Stimulated activated CD4-positive, alpha-beta T cell treated with anti-CD3 and anti-CD28 coated beads, Interleukin-1b, Interleukin-23, amount 100 ng/mL, for 4 hours (primary cell): ENCODE results near the gene HECTD2.
"Not testable (repeated sequence)": the region's sequence is repeated elsewhere in the genome, so short reads cannot be mapped to it uniquely, and the experiment has no call there.

Experiments
- DNase-seq, 2 donors: peaks; one replicate each; pipeline ENCODE4 v3.0.0-alpha.2; 2020; ENCODE audit warnings: low read depth in 2 of 2

The HECTD2 gene

DNA sequence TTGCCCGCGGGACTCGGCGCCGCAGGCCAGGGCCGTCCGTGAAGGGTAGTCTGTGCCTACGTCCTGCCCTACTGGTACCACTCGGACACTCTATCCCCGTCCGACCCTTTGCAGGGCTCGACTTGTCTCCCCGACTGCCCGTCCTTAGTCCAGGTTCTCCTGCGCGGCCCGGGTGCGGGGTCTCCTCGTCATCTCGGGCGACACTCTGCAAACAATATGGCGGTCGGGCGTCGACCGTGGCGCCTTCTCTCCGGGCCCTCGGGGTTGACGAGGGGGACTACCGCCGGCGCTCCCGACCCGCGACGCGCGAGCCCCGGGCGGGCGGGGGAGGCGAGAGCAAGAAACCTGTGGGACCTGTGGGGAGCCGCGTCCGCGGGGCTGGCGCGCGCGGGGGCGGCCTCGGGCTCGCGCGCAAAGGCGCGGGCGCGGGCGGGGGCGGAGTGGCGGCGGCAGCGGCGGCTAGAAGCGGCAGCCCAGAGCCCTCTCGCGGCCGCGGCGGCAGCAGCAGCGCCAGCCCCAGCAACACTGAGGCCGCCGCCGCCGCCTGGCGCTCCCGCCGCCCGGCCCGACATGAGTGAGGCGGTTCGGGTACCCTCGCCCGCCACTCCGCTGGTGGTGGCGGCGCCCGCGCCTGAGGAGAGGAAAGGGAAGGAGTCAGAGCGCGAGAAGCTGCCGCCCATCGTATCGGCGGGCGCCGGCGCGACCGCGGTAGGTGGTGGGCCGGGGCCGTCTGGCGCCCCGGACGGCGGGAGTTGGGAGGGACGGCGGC is at the start of gene HECTD2:
Gene HECTD2 (plus strand): TSS at position 476 of the 769 bp plus-strand sequence. CDS start 95 bp downstream, at position 571.
- peak; percentile 77 to 84 for DNase-seq

DNA sequence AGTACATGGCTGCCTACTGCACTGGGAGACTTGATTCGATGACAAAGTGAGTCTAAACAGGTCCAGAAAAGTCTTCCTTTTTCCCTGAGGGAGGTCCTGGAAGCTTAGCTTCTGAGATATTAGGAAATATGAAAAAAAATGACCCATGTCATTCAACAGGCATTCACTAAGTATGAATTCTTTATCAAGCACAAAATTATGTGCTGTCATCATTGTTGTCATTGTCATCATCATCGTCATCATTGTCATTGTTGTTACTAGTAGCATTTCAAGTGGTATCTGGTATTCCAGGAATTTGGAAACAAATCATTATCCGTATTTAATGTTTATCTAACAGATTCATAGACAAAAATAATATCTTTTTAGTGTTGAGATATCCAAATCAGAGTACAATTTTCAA is 49.7 kb upstream of the HECTD2 start:
- DNase-seq: no peak

GRCh38 chr10:91365519-91365918 is 44.6 kb upstream of the HECTD2 start:
- not testable (repeated sequence) for DNase-seq

- no peak for DNase-seq
Observed at GRCh38 chr10:91366704-91367103, 43.4 kb upstream of the HECTD2 start.

DNA sequence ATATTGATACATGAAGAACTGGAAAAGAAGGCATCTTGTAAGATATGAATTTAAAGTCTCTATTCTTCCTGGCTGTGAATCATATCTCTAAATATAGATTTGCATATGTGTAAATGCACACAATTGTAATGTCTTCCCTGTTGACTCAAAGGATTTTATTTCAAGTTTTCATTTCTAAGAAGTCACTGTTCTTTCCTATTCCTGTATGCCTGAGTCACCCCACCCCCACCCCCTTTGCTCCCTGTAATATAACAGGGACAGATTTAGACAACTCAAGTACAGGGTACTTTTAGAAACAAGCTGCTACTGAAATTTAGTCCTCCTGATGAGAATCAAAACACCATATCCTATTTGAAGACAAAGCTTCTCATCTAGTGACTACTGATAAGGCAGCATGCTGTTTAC is 43.0 kb upstream of the HECTD2 start:
- DNase-seq: no peak

- DNase-seq: no peak
Observed at GRCh38 chr10:91367558-91367957, 42.6 kb upstream of the HECTD2 start.

GRCh38 chr10:91369978-91370589 is 40.1 kb upstream of the HECTD2 start:
- DNase-seq: not testable (repeated sequence)

- DNase-seq: no peak
Observed at GRCh38 chr10:91374052-91374451, 36.1 kb upstream of the HECTD2 start.

GRCh38 chr10:91378061-91378460 is 32.1 kb upstream of the HECTD2 start:
- DNase-seq: no peak

GRCh38 chr10:91380873-91381256 is 29.3 kb upstream of the HECTD2 start:
- DNase-seq: no peak

GRCh38 chr10:91381257-91381891 is 28.8 kb upstream of the HECTD2 start:
- DNase-seq: no peak

DNA sequence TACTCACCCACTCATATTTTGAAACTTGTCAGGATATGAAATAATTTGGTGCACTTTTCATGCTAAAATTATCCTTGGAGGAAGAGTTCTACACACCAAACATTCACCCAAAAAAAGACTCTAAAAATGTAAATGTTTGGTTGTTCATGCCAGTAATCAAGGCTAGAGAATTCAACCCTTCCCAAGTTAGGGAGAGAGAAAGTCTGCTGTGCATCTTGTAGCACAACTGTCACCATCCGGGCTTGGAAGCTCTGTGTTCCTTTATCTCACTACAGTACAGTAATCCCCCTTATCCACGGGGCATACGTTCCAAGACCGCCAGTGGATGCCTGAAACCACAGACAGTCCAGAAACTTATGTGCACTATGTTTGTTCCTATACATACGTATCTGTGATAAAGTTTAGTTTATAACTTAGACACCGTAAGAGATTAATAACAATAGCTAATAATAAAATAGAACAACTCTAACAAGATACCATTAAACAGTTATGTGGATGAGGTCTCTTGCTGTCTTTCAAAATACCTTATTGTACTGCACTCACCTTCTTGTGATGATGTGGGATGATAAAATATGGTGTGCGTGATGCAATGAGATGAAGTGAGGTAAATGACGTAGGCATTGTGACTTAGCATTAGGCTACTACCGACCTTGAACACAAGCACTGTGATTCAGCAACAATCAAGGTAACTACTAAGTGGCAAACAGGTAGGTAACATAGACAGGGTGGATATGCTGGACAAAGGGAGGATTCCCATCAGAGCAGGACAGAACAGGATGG is 24.6 kb upstream of the HECTD2 start:
- DNase-seq: no peak

GRCh38 chr10:91389636-91390512 is 20.3 kb upstream of the HECTD2 start:
- DNase-seq: peak in 1 of 2 donors; percentile 18

- not testable (repeated sequence) for DNase-seq
Observed at GRCh38 chr10:91390513-91390825, 19.7 kb upstream of the HECTD2 start.

- no peak for DNase-seq
Observed at GRCh38 chr10:91391920-91392319, 18.2 kb upstream of the HECTD2 start.

DNA sequence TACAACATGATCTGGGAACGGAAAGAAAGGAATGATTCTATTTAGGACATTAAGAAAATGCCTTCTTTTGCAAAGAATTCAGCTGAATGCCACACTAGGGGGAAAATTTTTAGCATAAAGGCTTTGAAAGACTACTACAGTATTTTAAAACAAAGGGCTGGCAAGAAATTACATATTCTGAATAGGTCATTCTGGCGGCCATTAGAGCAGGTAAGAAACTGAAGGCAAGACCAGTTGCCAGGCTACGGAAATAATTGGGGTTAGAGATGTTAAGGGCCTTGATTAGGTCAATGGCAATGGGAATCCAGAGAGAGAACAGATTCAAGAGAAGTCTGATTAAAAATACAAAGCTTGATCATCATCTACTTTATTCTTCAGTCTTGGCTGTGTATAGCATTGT is 3.8 kb upstream of the HECTD2 start:
- no peak for DNase-seq

DNA sequence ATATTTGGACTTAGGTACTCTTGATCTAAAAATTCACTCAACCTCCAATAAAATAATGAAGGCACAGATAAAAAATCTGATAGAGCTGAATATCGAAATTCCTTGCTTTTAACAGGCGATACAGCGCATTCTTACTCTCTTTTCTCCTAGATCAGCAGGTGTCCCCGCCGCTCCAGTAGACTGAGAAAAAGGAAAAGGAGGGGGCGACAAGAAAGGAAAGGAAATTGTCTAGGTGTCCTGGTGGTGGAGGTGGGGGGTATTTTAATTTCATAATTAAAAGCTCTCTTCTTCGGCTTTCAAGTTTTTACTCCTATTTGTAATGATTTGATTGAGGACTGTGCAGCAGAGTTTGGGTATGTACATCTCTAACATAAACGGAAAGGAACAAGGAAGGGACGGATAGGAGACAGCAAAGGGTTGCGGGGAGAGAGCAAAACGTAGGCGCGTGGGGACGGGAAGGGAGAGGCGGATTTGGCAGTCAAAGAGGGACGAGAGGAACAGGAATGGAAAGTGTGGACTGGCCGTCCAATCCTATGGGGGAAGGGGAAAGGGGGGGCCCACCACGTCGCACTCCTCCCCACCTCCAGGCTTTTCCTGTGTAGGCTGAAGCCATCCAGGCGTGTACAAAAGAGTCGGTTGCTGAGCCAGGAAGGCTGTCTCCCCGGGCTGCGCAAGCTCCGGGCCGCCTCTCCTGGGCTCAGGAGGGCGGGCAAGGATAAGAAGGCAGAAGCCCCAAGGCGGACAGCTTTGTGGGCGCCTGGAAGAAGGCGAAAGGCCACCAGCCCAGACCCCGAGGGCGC is 875 bp upstream of the HECTD2 start:
- peak in 1 of 2 donors; percentile 16 for DNase-seq

DNA sequence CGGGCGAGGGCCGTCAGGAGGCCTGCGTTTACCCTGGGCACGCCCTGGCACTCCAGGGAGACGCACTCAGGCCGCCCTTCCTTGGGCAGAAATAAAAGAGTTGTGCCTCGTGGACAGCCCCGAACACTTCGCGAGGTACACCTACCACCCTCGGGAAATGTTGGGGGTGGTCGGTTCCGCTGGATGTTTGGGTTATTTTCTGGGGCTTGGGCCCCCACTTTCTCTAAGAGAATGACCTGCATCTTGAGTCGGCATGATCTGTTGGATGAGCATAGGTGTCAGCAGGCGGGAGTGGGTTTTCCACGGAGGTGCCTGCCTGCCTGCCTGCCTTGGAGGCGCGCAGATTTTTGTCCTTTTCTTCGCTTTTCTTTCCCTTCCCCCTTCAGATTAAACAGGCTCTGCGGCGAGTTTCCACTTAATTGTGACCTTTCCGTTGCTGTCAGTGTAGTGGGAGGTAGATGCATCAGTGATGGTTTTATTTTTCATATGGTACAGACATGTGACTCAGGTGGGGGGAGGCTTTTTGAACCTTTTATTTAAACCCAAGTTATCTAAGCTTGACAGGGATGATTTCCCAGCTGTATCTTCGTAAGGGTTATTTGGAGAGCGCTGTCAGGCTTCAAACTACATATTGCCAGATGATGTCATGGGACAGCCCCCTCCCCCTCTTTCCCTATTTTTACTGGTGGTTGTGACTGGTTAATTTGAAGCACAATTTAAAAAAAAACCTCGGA is 661 bp downstream of the HECTD2 start:
- peak; percentile 6 to 27 for DNase-seq

- DNase-seq: no peak
Observed at GRCh38 chr10:91411621-91412020, 1.5 kb downstream of the HECTD2 start.
